ENCODE results near the gene IGSF9B.

GRCh38 chr11:133993921-133994320 lies 37.2 kb upstream of the IGSF9B start:
- no peak for TF ChIP-seq CTCF (IDR thresholded peaks at IDR 0.05; ENCODE audit: poor library complexity)
- TF ChIP-seq EZH2 (IDR thresholded peaks at IDR 0.05; ENCODE audit: borderline replicate concordance), result no peak
- no peak for TF ChIP-seq EZH2phosphoT487 (IDR thresholded peaks at IDR 0.05; ENCODE audit: low read depth, severe bottlenecking, unreplicated experiment)
